Measurements from ENCODE around the gene JAKMIP2.

GRCh38 chr5:147658293-147658932, 124.1 kb downstream of the JAKMIP2 start:
- no peak for TF ChIP-seq TAF1 (IDR thresholded peaks at IDR 0.05; ENCODE audit: low read depth, low read length)
- TF ChIP-seq POLR2A (IDR thresholded peaks at IDR 0.05; ENCODE audit: low read depth, low read length): no peak
- TF ChIP-seq POLR2AphosphoS5 (IDR thresholded peaks at IDR 0.05; ENCODE audit: low read depth, low read length): no peak
- no peak for TF ChIP-seq PAX5 (IDR thresholded peaks at IDR 0.05; ENCODE audit: insufficient read depth, low read length, severe bottlenecking)
- TF ChIP-seq SPI1 (IDR thresholded peaks at IDR 0.05; ENCODE audit: low read depth, low read length): no peak

Data from GM12891 (cell line).